ENCODE measurements around the gene RNF213. TPM values are rescaled to one million over a fixed set of nuclear protein-coding genes. Genes with fewer than 3 reads are reported as not detected.

RNF213 gene
- total RNA-seq, 6 experiments from 2014 or later = 59.1 to 87.7 (median 73.0) TPM

DNA sequence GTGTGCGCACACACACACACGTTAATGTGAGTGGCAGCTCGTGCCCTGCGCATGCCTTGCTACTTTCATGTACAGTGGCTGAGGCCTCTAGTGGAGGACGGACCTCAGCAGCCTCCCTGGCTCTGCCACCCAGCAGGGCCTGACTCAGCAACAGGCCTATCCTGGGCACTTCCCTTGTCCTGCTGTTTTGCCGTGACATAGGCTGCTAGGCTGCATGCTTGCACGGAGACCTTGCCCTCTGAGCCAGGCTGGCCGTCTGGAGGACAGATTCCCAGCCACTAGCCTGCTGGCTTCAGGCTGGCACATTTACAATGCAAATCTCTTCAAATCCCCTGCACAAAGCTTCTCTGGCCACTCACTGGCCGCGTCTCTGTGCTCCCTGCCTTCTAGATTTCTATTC is 9.5 kb downstream of the RNF213 start:
- no peak overlapping the region for H3K27ac ChIP-seq
- H3K36me3 ChIP-seq = peaks cover 2 to 31% (median 3%) of the 10 kb centered on the region in 4 donors
- DNase-seq (no peak), ATAC-seq (peak in 1 of 4 donors; percentile 10)
- no peak overlapping the region for H3K4me3 ChIP-seq
- H3K4me1 ChIP-seq = peaks cover 0 to 3% (median 0%) of the 10 kb centered on the region in 4 donors
- no peaks in the 10 kb centered on the region for H3K27me3 ChIP-seq
- no peaks in the 10 kb centered on the region for H3K9me3 ChIP-seq
- WGBS (ENCODE audit: insufficient coverage, low coverage, low lambda C conversion rate, missing lambda C conversion rate) = 90% methylated on average over 2 of the region's 10 CpGs
- intact Hi-C loops (cut with DNase I) = no loop called here
- TF ChIP-seq, protein P1, sequence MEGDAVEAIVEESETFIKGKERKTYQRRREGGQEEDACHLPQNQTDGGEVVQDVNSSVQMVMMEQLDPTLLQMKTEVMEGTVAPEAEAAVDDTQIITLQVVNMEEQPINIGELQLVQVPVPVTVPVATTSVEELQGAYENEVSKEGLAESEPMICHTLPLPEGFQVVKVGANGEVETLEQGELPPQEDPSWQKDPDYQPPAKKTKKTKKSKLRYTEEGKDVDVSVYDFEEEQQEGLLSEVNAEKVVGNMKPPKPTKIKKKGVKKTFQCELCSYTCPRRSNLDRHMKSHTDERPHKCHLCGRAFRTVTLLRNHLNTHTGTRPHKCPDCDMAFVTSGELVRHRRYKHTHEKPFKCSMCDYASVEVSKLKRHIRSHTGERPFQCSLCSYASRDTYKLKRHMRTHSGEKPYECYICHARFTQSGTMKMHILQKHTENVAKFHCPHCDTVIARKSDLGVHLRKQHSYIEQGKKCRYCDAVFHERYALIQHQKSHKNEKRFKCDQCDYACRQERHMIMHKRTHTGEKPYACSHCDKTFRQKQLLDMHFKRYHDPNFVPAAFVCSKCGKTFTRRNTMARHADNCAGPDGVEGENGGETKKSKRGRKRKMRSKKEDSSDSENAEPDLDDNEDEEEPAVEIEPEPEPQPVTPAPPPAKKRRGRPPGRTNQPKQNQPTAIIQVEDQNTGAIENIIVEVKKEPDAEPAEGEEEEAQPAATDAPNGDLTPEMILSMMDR (IDR thresholded peaks at IDR 0.05) = no peak
- TF ChIP-seq POLR2A (IDR thresholded peaks at IDR 0.05) = no peak

DNA sequence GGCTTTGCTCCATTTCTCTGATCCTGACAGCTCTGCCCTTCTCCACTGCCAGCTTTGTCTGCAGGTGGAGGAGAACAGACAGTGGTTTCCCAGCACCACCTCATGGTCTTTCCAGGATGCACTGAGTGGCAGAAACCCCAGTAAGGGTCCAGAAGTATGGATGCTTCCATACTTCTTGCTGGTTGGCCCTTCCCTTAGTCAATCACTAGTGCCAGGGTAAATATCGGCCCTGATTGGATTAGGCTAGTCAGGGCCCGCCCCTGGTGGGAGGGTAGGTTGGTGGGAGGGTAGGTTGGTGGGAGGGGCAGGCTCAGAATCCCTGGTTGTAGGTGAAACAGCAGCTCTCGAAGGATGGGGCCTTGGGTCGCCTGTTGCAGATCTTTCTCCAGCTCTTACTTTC is 10.2 kb downstream of the RNF213 start:
- DNase-seq = no peak
- Histone ChIP-seq H3K27ac (no peak overlapping the region), H3K27me3 (no peaks in the 10 kb centered on the region), H3K4me1 (peaks cover 0 to 3% (median 0%) of the 10 kb centered on the region in 4 donors), H3K4me3 (no peak overlapping the region), H3K9me3 (no peaks in the 10 kb centered on the region), H3K36me3 (peaks cover 2 to 31% (median 3%) of the 10 kb centered on the region in 4 donors)
- 96% methylated on average over 4 of the region's 4 CpGs for WGBS (ENCODE audit: insufficient coverage, low coverage, low lambda C conversion rate, missing lambda C conversion rate)
- ATAC-seq = peak; percentile 41 to 64 (median 56)
- TF ChIP-seq POLR2A (IDR thresholded peaks at IDR 0.05) = no peak
- TF ChIP-seq, protein P1 (IDR thresholded peaks at IDR 0.05) = no peak
- intact Hi-C loops (cut with DNase I) = no loop called here

DNA sequence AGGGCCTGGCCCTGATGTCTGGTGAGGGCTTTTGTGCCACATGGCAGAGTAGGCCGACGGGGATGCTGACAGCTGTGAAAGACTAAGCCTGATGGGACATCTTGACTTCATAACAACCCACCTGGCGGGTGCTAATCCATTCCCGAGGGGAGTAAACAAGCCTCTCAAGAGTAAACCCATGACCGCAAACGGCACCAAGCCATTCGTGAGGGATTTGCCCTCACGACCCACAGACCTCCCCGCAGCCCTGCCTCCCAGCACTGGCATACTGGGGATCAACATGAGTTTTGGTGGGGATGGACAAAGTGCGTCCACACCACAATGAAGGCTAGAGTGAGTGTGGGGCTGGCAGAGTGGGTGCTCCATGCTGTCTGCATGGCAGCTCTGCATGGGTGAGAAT is 11.7 kb downstream of the RNF213 start:
- intact Hi-C loops (cut with DNase I) = no loop called here
- Histone ChIP-seq H3K36me3 (peaks cover 3 to 31% (median 4%) of the 10 kb centered on the region in 4 donors), H3K4me3 (no peak overlapping the region), H3K9me3 (no peaks in the 10 kb centered on the region), H3K27me3 (no peaks in the 10 kb centered on the region), H3K4me1 (peaks cover 0 to 3% (median 0%) of the 10 kb centered on the region in 4 donors), H3K27ac (no peak overlapping the region)
- ATAC-seq (no peak), DNase-seq (no peak)
- 89% methylated on average over 4 of the region's 10 CpGs for WGBS (ENCODE audit: insufficient coverage, low coverage, low lambda C conversion rate, missing lambda C conversion rate)
- no peak for TF ChIP-seq POLR2A (IDR thresholded peaks at IDR 0.05)
- TF ChIP-seq, protein P1 (IDR thresholded peaks at IDR 0.05) = no peak

DNA sequence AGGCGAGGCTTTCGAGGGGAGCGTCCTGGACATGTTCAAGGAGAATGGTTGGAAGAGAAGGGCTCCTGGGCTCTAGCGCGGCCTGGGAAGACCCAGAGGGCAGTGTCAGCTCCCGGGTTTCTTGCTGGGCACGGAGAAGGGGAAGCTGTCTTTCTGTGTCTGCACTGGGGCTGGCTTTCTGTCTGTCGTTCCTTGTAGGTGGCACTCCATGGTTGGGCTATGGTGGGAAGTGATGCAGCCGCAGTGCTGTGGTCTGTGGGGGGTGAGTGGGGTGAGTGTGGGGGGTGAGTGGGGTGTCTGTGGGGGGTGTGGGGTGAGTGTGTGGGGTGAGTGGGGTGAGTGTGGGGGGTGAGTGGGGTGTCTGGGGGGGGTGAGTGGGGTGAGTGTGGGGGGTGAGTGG is 13.7 kb downstream of the RNF213 start:
- no peak for DNase-seq
- ATAC-seq = no peak
- Histone ChIP-seq H3K9me3 (no peaks in the 10 kb centered on the region), H3K4me1 (peaks cover 0 to 3% (median 0%) of the 10 kb centered on the region in 4 donors), H3K27ac (no peak overlapping the region), H3K36me3 (peaks cover 0 to 23% (median 3%) of the 10 kb centered on the region in 4 donors), H3K4me3 (no peak overlapping the region), H3K27me3 (no peaks in the 10 kb centered on the region)
- WGBS (ENCODE audit: insufficient coverage, low coverage, low lambda C conversion rate, missing lambda C conversion rate) = 73% methylated on average over 4 of the region's 9 CpGs
- intact Hi-C loops (cut with DNase I) = no loop called here
- no peak for TF ChIP-seq POLR2A (IDR thresholded peaks at IDR 0.05)
- TF ChIP-seq, protein P1 (IDR thresholded peaks at IDR 0.05) = no peak
